ENCODE measurements around the gene KIF23.

Gene KIF23

GRCh38 chr15:69497667-69498066 is 83.5 kb downstream of the KIF23 start:
- DNase-seq, result no peak
